ENCODE measurements around the gene TBRG1. TPM values are rescaled to one million over a fixed set of nuclear protein-coding genes. Genes with fewer than 3 reads are reported as not detected.
A peak's percentile ranks its signal among the peaks of the same experiment; 100 is the strongest.

The TBRG1 gene
- polyA plus RNA-seq, 6 donors from 2014 or later: 18.4 to 37.3 (median 26.6) TPM

DNA sequence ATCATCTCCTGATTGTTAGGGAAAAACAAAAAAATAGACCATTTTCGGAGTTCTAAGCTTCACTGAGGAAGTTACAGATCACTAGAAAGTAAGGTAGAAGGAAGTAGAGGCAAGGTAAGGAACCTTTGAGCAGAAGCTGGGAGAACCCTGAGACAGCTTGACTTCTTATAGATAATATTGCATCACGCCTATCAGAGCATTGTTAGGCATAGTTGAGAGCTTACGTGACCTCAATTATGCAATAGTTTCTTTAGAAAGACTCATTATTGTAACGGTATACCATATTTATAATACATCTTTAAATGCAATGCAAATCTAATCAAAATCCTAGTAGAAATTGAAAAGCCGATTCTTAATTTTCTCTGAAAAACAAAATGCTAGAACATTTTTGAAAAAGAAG, 4.9 kb downstream of the TBRG1 start:
- H3K4me3 Mint-ChIP-seq: no peak overlapping the region
- H3K27ac Mint-ChIP-seq: no peak overlapping the region
- ATAC-seq (ENCODE audit: low read depth in 2 of 2) (no peak), DNase-seq (no peak)
- no peaks in the 10 kb centered on the region for H3K9me3 Mint-ChIP-seq
- H3K4me1 Mint-ChIP-seq: peaks cover 22 to 29% (median 28%) of the 10 kb centered on the region in 3 donors
- H3K36me3 Mint-ChIP-seq: peaks cover 16% of the 10 kb centered on the region in 2 donors
- H3K27me3 Mint-ChIP-seq: no peaks in the 10 kb centered on the region

DNA sequence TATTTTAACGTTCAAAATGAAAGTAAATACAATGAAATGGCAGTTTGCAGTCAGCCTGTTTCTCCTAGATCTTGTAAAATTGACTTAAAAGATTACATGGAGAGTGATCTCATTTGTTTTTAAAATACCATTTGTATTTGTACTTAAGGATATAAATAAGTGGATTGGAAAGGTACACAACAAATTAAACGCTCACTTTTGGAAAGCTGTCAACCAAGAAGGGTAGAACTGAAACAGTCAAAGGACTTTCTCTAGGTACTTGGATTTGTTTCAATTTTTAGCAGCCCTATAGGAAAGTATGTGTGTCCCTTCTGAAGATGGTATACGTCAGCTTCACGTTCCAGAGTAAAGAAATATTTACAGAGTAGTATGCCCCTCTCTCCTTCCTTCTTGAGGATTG, 7.3 kb downstream of the TBRG1 start:
- no peak overlapping the region for H3K4me3 Mint-ChIP-seq
- H3K27ac Mint-ChIP-seq: no peak overlapping the region
- H3K4me1 Mint-ChIP-seq: peaks cover 12 to 13% (median 12%) of the 10 kb centered on the region in 3 donors
- no peaks in the 10 kb centered on the region for H3K9me3 Mint-ChIP-seq
- H3K36me3 Mint-ChIP-seq: peaks cover 24 to 27% of the 10 kb centered on the region in 2 donors
- no peaks in the 10 kb centered on the region for H3K27me3 Mint-ChIP-seq
- ATAC-seq (ENCODE audit: low read depth in 2 of 2) (no peak), DNase-seq (no peak)

DNA sequence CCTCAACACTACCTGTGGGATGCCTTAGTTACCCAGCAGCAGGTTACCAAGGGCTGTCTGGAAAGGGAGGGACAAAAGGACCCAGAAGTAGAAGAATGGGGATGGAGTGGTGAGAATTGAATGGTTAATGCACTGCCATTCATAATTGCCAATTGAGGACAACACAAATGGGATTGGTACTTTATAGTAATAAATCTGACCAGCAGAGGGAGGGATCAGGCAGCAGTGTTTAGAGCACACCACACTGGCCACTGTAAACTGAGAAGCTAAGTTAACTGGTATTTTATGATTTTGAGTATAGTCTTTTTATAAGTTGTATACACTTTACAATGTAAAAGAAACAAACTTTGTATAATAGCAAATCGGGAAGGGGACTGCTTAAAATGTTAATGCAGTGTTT, 10.7 kb downstream of the TBRG1 start:
- Mint-ChIP-seq H3K27ac (peak overlapping the region in 1 of 6 donors; percentile 53), H3K36me3 (peaks cover 8 to 32% of the 10 kb centered on the region in 2 donors), H3K9me3 (no peaks in the 10 kb centered on the region), H3K27me3 (no peaks in the 10 kb centered on the region), H3K4me1 (no peaks in the 10 kb centered on the region), H3K4me3 (no peak overlapping the region)
- ATAC-seq (ENCODE audit: low read depth in 2 of 2) (no peak), DNase-seq (no peak)

- ATAC-seq (ENCODE audit: low read depth in 2 of 2) (no peak), DNase-seq (no peak)
- no peaks in the 10 kb centered on the region for H3K27me3 Mint-ChIP-seq
- H3K27ac Mint-ChIP-seq: peak overlapping the region in 2 of 6 donors; percentile 43 to 74
- no peaks in the 10 kb centered on the region for H3K9me3 Mint-ChIP-seq
- peaks cover 8 to 28% of the 10 kb centered on the region in 2 donors for H3K36me3 Mint-ChIP-seq
- H3K4me3 Mint-ChIP-seq: no peak overlapping the region
- no peaks in the 10 kb centered on the region for H3K4me1 Mint-ChIP-seq
Measured at GRCh38 chr11:124635932-124636331, 13.3 kb downstream of the TBRG1 start.

DNA sequence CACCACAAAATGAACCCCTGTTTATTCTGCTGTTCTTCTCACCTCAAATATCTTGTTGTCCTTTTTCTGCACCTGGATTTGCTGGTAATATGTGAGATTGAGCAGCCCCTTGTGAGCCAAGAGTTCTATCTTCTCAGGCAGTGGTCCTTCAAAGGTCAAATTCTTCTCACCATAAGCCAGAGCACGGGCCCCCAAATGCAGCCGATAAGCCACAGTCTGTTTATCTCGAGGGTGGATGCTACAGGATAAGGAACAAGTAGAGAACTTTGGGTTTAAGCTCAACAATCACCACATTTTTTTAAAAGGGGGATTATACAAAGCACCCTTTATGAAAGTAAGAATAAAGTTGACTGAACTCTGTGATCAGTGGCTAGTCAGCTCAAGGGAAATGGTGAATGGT, 15.8 kb downstream of the TBRG1 start:
- Mint-ChIP-seq H3K9me3 (no peaks in the 10 kb centered on the region), H3K36me3 (peaks cover under 1 to 15% of the 10 kb centered on the region in 2 donors), H3K27ac (peak overlapping the region in 2 of 6 donors; percentile 44 to 57), H3K27me3 (no peaks in the 10 kb centered on the region), H3K4me1 (peaks cover 0 to 3% (median 0%) of the 10 kb centered on the region in 3 donors), H3K4me3 (no peak overlapping the region)
- DNase-seq (no peak), ATAC-seq (ENCODE audit: low read depth in 2 of 2) (no peak)

DNA sequence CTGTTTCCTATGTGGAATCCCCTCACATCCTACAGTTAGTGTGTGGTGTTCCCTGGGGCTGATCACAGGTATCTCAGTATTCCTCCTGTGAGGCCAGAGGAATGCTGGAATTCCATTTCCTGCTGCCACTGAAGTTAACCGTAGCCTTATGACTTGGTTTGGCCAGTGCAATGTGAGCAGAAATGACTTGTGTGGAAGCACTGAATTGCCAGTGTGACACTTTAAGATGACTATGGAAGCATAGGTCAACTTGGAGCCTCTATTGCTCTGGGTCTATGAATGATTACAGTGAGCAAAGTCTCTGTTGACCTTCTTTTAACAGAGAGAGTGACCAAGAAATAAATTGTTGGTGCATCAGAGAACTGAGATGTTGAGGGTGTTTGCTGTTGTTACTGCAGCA, 16.5 kb downstream of the TBRG1 start:
- ATAC-seq (ENCODE audit: low read depth in 2 of 2) (no peak), DNase-seq (no peak)
- H3K4me1 Mint-ChIP-seq: peaks cover 0 to 3% (median under 1%) of the 10 kb centered on the region in 3 donors
- no peaks in the 10 kb centered on the region for H3K9me3 Mint-ChIP-seq
- no peak overlapping the region for H3K4me3 Mint-ChIP-seq
- no peak overlapping the region for H3K27ac Mint-ChIP-seq
- no peaks in the 10 kb centered on the region for H3K27me3 Mint-ChIP-seq
- peaks cover 0 to 14% of the 10 kb centered on the region in 2 donors for H3K36me3 Mint-ChIP-seq

- DNase-seq (no peak), ATAC-seq (ENCODE audit: low read depth in 2 of 2) (no peak)
- Mint-ChIP-seq H3K4me3 (no peak overlapping the region), H3K9me3 (no peaks in the 10 kb centered on the region), H3K4me1 (peaks cover 8 to 10% (median 10%) of the 10 kb centered on the region in 3 donors), H3K27me3 (no peaks in the 10 kb centered on the region), H3K27ac (no peak overlapping the region), H3K36me3 (peaks cover 0 to 14% of the 10 kb centered on the region in 2 donors)
Measured at GRCh38 chr11:124640666-124641065, 18.0 kb downstream of the TBRG1 start.

GRCh38 chr11:124642628-124643027, 20.0 kb downstream of the TBRG1 start:
- Mint-ChIP-seq H3K27ac (peak overlapping the region in 1 of 6 donors; percentile 49), H3K4me1 (peaks cover 13 to 19% (median 19%) of the 10 kb centered on the region in 3 donors), H3K9me3 (no peaks in the 10 kb centered on the region), H3K36me3 (peaks cover 0 to 8% of the 10 kb centered on the region in 2 donors), H3K27me3 (no peaks in the 10 kb centered on the region), H3K4me3 (no peak overlapping the region)
- DNase-seq (no peak), ATAC-seq (ENCODE audit: low read depth in 2 of 2) (no peak)

GRCh38 chr11:124643042-124643604, 20.5 kb downstream of the TBRG1 start:
- H3K9me3 Mint-ChIP-seq: no peaks in the 10 kb centered on the region
- DNase-seq (no peak), ATAC-seq (ENCODE audit: low read depth in 2 of 2) (no peak)
- H3K4me1 Mint-ChIP-seq: peaks cover 13 to 19% (median 19%) of the 10 kb centered on the region in 3 donors
- no peak overlapping the region for H3K4me3 Mint-ChIP-seq
- no peaks in the 10 kb centered on the region for H3K27me3 Mint-ChIP-seq
- H3K36me3 Mint-ChIP-seq: peaks cover 0 to 4% of the 10 kb centered on the region in 2 donors
- peak overlapping the region in 1 of 6 donors; percentile 61 for H3K27ac Mint-ChIP-seq

DNA sequence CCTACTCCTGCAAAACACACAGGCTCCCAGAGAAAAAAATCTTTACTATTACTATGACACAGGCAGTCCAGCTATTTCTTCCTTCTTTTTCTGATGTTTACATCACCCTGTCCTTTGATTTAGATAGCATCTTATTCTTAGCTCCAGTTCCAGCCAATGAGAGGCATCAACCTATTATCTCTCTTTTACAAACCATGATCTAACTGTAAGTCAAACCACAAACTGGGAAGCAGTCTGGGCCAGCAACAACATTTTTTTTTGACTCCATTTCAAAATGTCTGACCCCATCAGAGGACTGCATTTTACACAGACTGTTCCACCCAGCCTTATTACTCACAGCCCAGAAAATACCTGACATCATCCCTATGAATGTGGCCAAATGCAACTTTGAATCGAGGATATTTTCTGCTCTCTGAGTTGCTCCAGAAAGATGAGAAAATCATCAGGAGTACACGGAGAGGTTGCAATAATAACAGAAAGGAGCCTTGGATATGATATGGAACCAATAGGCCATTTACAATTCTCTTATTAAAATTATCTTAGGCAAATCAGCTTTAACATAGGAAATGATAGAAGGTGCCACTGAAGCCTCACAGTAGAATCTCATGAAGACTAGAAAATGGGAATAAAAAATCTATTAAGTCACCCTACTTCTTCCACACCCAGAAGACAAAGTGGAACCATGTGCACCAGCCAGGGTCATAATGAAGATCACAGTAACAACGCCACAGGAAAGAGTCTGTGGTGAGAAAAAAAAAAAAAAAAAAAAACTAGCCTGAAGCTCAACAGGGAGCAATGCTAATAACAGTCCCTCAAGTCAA, 21.2 kb downstream of the TBRG1 start:
- H3K4me1 Mint-ChIP-seq: peaks cover 13 to 19% (median 19%) of the 10 kb centered on the region in 3 donors
- no peak overlapping the region for H3K4me3 Mint-ChIP-seq
- no peaks in the 10 kb centered on the region for H3K27me3 Mint-ChIP-seq
- H3K27ac Mint-ChIP-seq: peak overlapping the region in 1 of 6 donors; percentile 61
- DNase-seq (no peak), ATAC-seq (ENCODE audit: low read depth in 2 of 2) (no peak)
- H3K9me3 Mint-ChIP-seq: no peaks in the 10 kb centered on the region
- H3K36me3 Mint-ChIP-seq: no peaks in the 10 kb centered on the region

DNA sequence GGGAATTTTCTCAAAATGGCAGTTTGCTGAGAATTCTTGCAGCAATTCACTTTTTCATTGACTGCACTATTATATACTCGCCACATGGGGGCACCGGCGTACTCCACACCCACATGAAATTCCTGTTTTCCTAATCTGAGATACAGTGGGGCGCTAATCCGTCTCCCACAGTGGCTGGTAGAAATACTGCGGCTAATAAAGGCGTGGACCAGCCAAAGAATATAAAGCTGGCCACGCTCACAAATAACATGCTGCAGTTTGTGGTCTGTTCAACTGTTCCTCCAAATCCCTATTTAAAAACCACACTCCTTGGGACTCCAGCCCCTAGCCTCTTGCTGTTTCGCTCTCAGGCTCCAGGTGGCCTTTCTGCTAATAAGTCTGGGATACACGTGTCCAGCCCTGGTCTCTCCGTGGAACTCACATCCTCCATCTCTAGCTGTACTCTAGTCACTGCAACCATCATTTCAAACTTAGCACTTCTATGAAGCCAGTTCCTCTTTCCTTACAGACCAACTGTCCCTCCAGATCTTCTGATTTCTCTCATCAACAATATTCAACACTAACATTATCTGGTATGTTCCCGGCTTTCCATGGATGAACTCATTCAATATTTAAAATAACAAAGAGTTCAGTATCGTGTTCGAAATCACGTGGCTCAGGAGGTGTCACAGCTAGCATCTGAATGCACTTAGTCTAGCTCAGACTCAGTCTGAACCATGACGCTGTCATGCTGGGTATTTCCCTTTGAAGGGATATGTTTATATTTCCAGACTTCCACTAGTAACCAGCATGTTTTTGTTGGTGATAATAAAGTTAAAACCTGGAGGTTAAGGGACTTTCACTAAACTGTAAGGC, 22.0 kb downstream of the TBRG1 start:
- Mint-ChIP-seq H3K36me3 (no peaks in the 10 kb centered on the region), H3K27ac (peak overlapping the region in 3 of 6 donors; percentile 13 to 33 (median 18)), H3K9me3 (no peaks in the 10 kb centered on the region), H3K27me3 (no peaks in the 10 kb centered on the region), H3K4me1 (peaks cover 13 to 19% (median 19%) of the 10 kb centered on the region in 3 donors), H3K4me3 (peak overlapping the region in 1 of 8 donors; percentile 75)
- DNase-seq (peak; percentile 35), ATAC-seq (ENCODE audit: low read depth in 2 of 2) (peak; percentile 43 to 48)

- Mint-ChIP-seq H3K9me3 (no peaks in the 10 kb centered on the region), H3K4me1 (peaks cover 13 to 19% (median 19%) of the 10 kb centered on the region in 3 donors), H3K36me3 (no peaks in the 10 kb centered on the region), H3K27me3 (no peaks in the 10 kb centered on the region), H3K27ac (peak overlapping the region in 4 of 6 donors; percentile 4 to 53 (median 18)), H3K4me3 (no peak overlapping the region)
- DNase-seq: peak; percentile 26
- ATAC-seq (ENCODE audit: low read depth in 2 of 2): peak; percentile 91 to 95
Measured at GRCh38 chr11:124646148-124646547, 23.5 kb downstream of the TBRG1 start.

DNA sequence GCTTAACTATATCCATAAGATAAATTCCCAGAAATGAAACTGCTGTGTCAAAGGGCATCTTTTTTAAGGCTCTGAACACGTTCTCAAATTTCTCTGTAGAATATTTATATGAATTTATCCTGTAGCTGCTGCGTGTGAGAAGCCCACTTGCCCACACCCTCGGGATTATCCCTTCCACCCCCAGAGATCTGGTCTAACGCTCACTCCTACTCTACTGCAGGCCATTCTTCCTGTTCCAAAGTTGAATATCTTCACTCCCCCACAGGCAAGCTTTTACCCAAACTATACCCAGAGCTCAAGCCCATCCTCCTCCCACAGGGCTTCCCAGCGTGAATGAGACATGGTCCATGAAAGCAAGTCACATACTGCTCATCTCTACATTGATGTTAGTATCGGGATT, 25.9 kb downstream of the TBRG1 start:
- DNase-seq (no peak), ATAC-seq (ENCODE audit: low read depth in 2 of 2) (no peak)
- peak overlapping the region in 1 of 8 donors; percentile 7 for H3K4me3 Mint-ChIP-seq
- peak overlapping the region in 1 of 6 donors; percentile 16 for H3K27ac Mint-ChIP-seq
- no peaks in the 10 kb centered on the region for H3K27me3 Mint-ChIP-seq
- H3K9me3 Mint-ChIP-seq: no peaks in the 10 kb centered on the region
- peaks cover 10 to 17% of the 10 kb centered on the region in 2 donors for H3K36me3 Mint-ChIP-seq
- peaks cover 10 to 19% (median 19%) of the 10 kb centered on the region in 3 donors for H3K4me1 Mint-ChIP-seq
